IgD-negative memory B cell (primary cell): ENCODE data around the gene BEST1. TPM values are rescaled to one million over a fixed set of nuclear protein-coding genes. Genes with fewer than 3 reads are reported as not detected.

Source experiments
- H3K27ac Mint-ChIP-seq, 3 donors: one replicate each; pipeline ENCODE4 v1.8.0; 2020 to 2022; ENCODE audit warnings: mild to moderate bottlenecking in 3 of 3, mixed read lengths in 3 of 3, moderate library complexity in 1 of 3
- H3K27me3 Mint-ChIP-seq: one replicate; pipeline ENCODE4 v1.8.0; 2021; ENCODE audit warnings: mixed read lengths
- H3K36me3 Mint-ChIP-seq: one replicate; pipeline ENCODE4 v1.8.0; 2020; ENCODE audit warnings: mild to moderate bottlenecking, mixed read lengths
- H3K4me1 Mint-ChIP-seq, 3 donors: one replicate each; pipeline ENCODE4 v1.8.0; 2020 to 2022; ENCODE audit warnings: mixed read lengths in 3 of 3, mild to moderate bottlenecking in 1 of 3
- H3K4me3 Mint-ChIP-seq, 4 donors: one replicate each; pipeline ENCODE4 v1.8.0; 2020 to 2022; ENCODE audit warnings: mild to moderate bottlenecking in 4 of 4, mixed read lengths in 4 of 4, moderate library complexity in 3 of 4
- H3K9me3 Mint-ChIP-seq, 3 donors: one replicate each; pipeline ENCODE4 v1.8.0; 2020 to 2021; ENCODE audit warnings: mixed read lengths in 3 of 3, mild to moderate bottlenecking in 1 of 3
- polyA plus RNA-seq: library from polyadenylated mRNA; unstranded; fragments of 300-500 nt; fragmentation: Illumina TruSeq; gene quantifications from one replicate; pipeline ENCODE4 v1.2.3, GENCODE V29; 2021

Gene BEST1
- polyA plus RNA-seq, 1 donor from 2014 or later: 1.2 TPM

DNA sequence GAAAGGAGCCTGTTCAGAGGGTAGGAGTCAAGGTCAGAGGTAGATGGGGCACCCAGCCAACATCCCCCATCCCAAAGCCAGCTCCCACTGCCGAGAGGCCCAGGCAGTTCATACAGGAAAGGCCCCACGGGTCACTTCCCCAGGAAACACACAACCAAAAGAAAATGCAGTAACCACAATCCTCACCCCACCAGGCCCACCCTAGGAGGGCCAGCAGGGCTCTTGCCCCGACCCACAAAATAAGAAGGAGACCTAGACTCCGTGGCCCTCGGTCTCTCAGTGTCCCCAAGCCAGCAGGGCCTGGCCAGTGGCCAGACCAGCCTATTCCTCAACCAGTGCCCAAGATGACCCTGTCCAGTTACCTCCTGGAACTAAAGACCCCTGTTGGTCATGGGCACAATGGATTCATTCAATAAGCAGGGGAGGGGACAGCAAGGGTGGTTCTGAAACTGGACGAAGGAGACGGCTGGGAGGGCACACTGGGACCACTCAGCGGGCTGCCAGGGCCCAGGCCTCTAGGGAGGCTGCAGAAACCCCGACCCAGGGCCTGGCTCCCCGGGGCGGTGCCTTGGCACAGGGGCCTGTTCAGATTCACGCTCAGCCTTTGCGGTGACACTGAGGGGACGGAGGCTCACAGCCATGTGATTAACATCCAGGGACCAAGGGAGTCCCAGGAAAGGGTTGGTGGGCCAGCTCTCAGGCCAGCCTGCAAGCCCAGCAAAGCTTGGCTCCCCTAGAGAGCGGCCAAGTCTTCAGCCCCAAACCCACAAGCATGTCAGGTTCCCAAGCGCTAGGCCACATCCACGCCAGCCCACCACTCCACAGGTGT is 38.2 kb upstream of the BEST1 start:
- H3K4me3 Mint-ChIP-seq: no peak overlapping the region

DNA sequence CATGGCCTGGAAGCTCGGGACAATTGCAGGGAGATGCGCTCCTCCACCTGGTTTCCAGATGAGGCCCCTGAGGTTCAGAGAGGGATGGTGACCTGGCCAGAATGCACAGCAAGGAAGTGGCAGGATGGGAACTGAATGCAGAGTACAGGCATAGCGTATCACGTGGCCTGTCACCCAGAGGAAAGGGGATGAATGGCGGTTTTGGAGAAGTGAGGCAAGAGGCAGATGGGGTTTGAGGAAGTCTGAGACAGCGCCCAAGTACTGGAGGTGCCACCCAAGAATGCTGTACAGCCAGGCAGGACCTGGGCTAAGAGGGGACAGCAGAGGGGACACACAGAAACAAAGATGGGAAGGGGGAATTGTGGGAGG is 37.6 kb upstream of the BEST1 start:
- H3K27me3 Mint-ChIP-seq: peaks cover 19% of the 10 kb centered on the region
- no peaks in the 10 kb centered on the region for H3K4me1 Mint-ChIP-seq
- no peaks in the 10 kb centered on the region for H3K36me3 Mint-ChIP-seq
- no peak overlapping the region for H3K27ac Mint-ChIP-seq
- H3K4me3 Mint-ChIP-seq: no peak overlapping the region
- no peaks in the 10 kb centered on the region for H3K9me3 Mint-ChIP-seq

More for the DNA sequence above, 38.2 kb upstream of the BEST1 start:
- H3K27me3 Mint-ChIP-seq: peaks cover 19% of the 10 kb centered on the region
- no peaks in the 10 kb centered on the region for H3K4me1 Mint-ChIP-seq
- no peak overlapping the region for H3K27ac Mint-ChIP-seq
- H3K9me3 Mint-ChIP-seq: no peaks in the 10 kb centered on the region
- no peaks in the 10 kb centered on the region for H3K36me3 Mint-ChIP-seq

DNA sequence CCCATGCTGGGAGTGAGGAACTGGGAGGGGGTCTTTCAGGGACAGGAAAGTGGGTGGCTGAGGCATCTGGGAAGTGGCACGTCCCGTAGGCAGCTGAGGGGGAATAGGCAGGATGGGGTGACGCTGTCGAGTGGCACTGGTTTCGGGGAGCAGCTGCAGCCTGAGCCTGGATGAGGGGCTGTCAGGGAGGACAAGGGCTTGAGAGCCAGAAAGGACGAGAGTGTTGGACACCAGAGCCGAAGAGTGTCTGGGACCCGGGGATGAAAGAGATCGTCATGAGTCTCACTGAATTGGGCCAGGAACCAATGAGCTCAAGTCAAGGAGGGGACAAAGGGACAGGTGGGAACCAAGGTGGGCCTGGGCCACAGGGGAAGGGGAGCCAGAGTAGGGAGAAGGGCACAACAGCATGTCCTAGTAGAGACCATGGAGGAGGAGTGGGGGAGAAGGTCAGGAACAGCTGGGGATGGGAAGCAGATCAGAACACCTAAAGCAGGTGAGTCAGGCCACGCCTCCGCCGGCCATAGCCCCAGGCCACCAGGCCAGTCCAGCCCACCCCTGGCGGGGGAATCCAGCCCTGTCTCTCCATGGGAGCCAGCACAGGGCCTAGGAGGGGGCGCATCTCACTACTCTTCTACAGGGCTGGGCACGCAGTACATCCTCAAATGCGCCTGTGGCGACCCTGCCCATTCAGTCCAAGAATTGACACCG is 37.0 kb upstream of the BEST1 start:
- no peak overlapping the region for H3K4me3 Mint-ChIP-seq
- H3K27me3 Mint-ChIP-seq: peaks cover 25% of the 10 kb centered on the region
- H3K36me3 Mint-ChIP-seq: no peaks in the 10 kb centered on the region
- no peak overlapping the region for H3K27ac Mint-ChIP-seq
- peaks cover 2 to 4% (median 2%) of the 10 kb centered on the region in 3 donors for H3K4me1 Mint-ChIP-seq
- H3K9me3 Mint-ChIP-seq: no peaks in the 10 kb centered on the region

- peak overlapping the region in 1 of 4 donors; percentile 38 for H3K4me3 Mint-ChIP-seq
- peaks cover 32% of the 10 kb centered on the region for H3K27me3 Mint-ChIP-seq
- H3K27ac Mint-ChIP-seq: no peak overlapping the region
- H3K9me3 Mint-ChIP-seq: no peaks in the 10 kb centered on the region
- peaks cover 4 to 5% (median 5%) of the 10 kb centered on the region in 3 donors for H3K4me1 Mint-ChIP-seq
- no peaks in the 10 kb centered on the region for H3K36me3 Mint-ChIP-seq
Measured at GRCh38 chr11:61913699-61914395, 36.3 kb upstream of the BEST1 start.

- Mint-ChIP-seq H3K4me3 (peak overlapping the region in 1 of 4 donors; percentile 38), H3K36me3 (no peaks in the 10 kb centered on the region), H3K27ac (no peak overlapping the region), H3K9me3 (no peaks in the 10 kb centered on the region), H3K4me1 (peaks cover 4 to 5% (median 5%) of the 10 kb centered on the region in 3 donors), H3K27me3 (peaks cover 35% of the 10 kb centered on the region)
Measured at GRCh38 chr11:61914471-61915171, 35.5 kb upstream of the BEST1 start.

- Mint-ChIP-seq H3K36me3 (no peaks in the 10 kb centered on the region), H3K27ac (no peak overlapping the region), H3K9me3 (no peaks in the 10 kb centered on the region), H3K27me3 (peaks cover 45% of the 10 kb centered on the region), H3K4me3 (peak overlapping the region in 3 of 4 donors; percentile 46 to 85 (median 81)), H3K4me1 (peaks cover 4 to 5% (median 5%) of the 10 kb centered on the region in 3 donors)
Measured at GRCh38 chr11:61916737-61917333, 33.3 kb upstream of the BEST1 start.

GRCh38 chr11:61917334-61918109 is 32.6 kb upstream of the BEST1 start, which contains the start of gene RAB3IL1:
Gene RAB3IL1, minus strand, starts transcription at chr11:61917566. Its CDS starts 199 bp downstream, at chr11:61917367.
- no peaks in the 10 kb centered on the region for H3K36me3 Mint-ChIP-seq
- H3K9me3 Mint-ChIP-seq: no peaks in the 10 kb centered on the region
- peaks cover 45% of the 10 kb centered on the region for H3K27me3 Mint-ChIP-seq
- peak within 1 kb of the TSS; percentile 50 to 90 (median 76) for H3K4me3 Mint-ChIP-seq
- peaks cover 4 to 5% (median 5%) of the 10 kb centered on the region in 3 donors for H3K4me1 Mint-ChIP-seq
- H3K27ac Mint-ChIP-seq: no peak within 1 kb of the TSS

DNA sequence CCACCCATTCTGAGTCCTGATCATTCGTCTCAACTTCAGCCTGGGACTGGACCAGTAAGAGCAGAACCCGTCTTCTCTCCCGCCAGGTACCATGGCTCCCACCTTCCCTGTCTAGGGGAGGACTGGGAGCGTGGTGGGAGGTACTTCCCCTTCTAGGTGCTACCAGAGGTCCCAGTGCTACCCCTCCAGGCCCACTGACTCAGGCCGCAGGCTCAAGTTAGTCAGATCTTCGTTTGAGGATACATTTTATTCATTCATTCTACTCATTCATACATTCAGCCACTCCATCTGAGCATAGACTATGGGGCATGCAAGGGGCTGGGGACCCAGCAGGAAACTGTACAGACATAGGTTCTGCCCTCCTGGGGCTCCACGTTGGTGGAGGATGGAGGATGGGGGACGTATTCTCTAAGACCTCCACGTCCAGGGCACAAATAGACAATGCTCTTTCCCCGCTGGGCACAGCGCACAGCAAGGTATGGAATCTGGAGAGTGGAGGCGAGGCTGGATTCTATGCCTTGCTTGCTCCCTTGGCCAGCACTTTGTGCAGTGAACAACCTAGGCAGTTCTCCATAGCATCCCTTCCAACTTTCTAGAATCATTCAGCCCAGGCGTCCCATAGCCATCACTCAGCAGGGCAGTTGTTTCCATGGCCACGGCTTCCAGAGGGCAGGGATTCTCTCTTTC is 31.8 kb upstream of the BEST1 start:
- H3K9me3 Mint-ChIP-seq: no peaks in the 10 kb centered on the region
- H3K36me3 Mint-ChIP-seq: no peaks in the 10 kb centered on the region
- H3K27ac Mint-ChIP-seq: peak overlapping the region in 1 of 3 donors; percentile 8
- peaks cover 48% of the 10 kb centered on the region for H3K27me3 Mint-ChIP-seq
- H3K4me3 Mint-ChIP-seq: peak overlapping the region; percentile 22 to 90 (median 72)
- H3K4me1 Mint-ChIP-seq: peaks cover 5 to 6% (median 5%) of the 10 kb centered on the region in 3 donors

- Mint-ChIP-seq H3K27ac (peak overlapping the region in 1 of 3 donors; percentile 8), H3K27me3 (peaks cover 48% of the 10 kb centered on the region), H3K36me3 (no peaks in the 10 kb centered on the region), H3K9me3 (no peaks in the 10 kb centered on the region), H3K4me3 (peak overlapping the region in 1 of 4 donors; percentile 22), H3K4me1 (peaks cover 5 to 6% (median 5%) of the 10 kb centered on the region in 3 donors)
Measured at GRCh38 chr11:61918938-61919704, 31.0 kb upstream of the BEST1 start.

GRCh38 chr11:61919705-61920631 is 30.2 kb upstream of the BEST1 start:
- peaks cover 43% of the 10 kb centered on the region for H3K27me3 Mint-ChIP-seq
- no peak overlapping the region for H3K4me3 Mint-ChIP-seq

DNA sequence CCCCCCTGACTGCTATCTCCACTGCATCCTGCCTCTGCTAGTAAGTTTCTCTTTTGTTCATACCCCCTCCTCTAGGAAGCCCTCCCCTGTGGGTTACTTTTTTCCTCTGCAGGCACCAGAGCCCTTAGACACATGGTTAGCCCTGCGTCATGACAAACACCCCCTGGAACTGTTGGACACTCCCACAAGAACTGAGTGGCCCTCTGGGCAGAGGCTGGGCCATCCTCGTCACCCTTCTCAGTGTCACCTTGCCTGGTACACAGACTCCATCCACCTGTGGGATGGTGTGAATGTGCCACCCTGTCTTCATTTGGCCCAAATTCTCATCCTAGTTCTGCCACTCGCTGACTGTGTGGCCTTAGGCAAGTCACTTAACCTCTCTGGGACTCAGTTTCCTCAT is 28.7 kb upstream of the BEST1 start:
- Mint-ChIP-seq H3K4me1 (peaks cover 5 to 9% (median 6%) of the 10 kb centered on the region in 3 donors), H3K36me3 (no peaks in the 10 kb centered on the region), H3K27me3 (peaks cover 33% of the 10 kb centered on the region), H3K4me3 (peak overlapping the region in 1 of 4 donors; percentile 65), H3K9me3 (no peaks in the 10 kb centered on the region), H3K27ac (no peak overlapping the region)

More at GRCh38 chr11:61919705-61920631, 30.2 kb upstream of the BEST1 start:
- no peak overlapping the region for H3K27ac Mint-ChIP-seq
- peaks cover 5 to 6% (median 5%) of the 10 kb centered on the region in 3 donors for H3K4me1 Mint-ChIP-seq
- no peaks in the 10 kb centered on the region for H3K9me3 Mint-ChIP-seq
- H3K36me3 Mint-ChIP-seq: no peaks in the 10 kb centered on the region

DNA sequence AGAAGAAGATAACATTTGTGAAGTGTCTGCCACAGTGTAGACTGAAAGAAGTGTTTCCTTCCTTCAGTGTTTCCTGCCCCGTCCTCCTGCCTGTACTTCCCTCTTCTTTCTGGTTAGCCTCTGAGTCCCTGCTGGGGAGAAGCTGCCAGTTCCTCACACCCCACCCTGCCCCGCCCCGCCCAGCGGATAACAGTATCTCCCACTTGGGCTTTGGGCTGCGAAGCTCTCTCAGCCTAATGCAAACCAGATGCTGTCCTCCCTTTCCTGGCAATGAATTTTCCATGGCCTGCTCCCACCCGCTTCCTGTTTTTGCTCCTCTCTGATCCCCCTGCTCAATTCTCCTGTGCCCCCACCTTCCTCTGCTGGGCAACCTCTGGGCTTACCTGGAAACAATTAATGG is 27.6 kb upstream of the BEST1 start:
- Mint-ChIP-seq H3K36me3 (no peaks in the 10 kb centered on the region), H3K9me3 (no peaks in the 10 kb centered on the region), H3K27me3 (peaks cover 31% of the 10 kb centered on the region), H3K27ac (no peak overlapping the region), H3K4me3 (no peak overlapping the region), H3K4me1 (peaks cover 5 to 9% (median 6%) of the 10 kb centered on the region in 3 donors)
